ENCODE data around the gene B4GALT3. TPM values are rescaled to one million over a fixed set of nuclear protein-coding genes. Genes with fewer than 3 reads are reported as not detected.
"Not testable (repeated sequence)": the region's sequence is repeated elsewhere in the genome, so short reads cannot be mapped to it uniquely, and the experiment has no call there.

B4GALT3 gene
- 10 to 100 TPM; 40.9 to 45.2 (median 42.3) TPM for polyA plus RNA-seq (ENCODE audit: insufficient read length in 4 of 4)

DNA sequence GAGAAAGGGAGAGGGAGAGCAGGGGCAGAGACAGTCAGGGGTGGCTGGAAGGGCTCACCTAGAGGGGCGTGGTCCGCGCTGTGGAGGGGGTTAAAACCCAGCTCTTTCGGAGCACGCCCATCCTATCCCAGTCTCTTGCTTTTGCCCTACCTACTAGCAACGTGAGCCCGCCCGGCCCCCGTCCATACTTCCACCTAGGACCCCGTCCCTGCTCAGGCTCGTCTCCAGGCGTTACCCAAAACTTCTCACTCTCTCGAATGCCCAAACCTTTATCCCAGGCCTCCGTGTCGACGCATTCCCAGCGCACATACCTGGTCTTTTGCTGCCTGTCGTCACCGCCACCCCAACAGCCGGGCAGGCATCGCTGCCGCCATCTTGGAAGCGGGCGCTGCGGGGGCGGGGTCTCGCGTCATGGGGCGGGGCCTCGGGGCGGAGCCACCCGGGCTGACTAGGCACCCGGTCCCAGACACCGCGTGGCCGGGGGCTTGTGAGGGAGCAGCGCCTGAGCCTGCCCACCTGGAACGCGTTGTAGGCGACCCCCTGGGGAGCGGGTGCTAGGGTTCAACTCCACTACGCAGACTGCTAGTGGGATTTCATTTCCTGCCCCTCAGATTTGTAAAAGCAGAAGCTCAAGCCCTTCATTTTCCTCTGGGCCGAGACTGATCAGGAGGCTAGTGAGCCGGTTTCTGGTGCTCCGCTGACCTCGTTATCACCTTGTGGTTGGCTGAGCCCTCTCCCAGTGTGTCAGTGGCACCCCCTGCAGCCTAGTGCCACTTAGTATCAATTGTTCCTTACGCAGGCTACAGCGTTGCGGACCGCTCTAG, at the start of gene B4GALT3:
TSS of gene B4GALT3 (minus strand) at position 396 of the 824 bp plus-strand sequence. CDS start 1,447 bp downstream, outside the sequence.
- DNase-seq (ENCODE audit: low read depth in 4 of 4, low spot score in 3 of 4) = peak in 2 of 4 donors; percentile 69 to 79

DNA sequence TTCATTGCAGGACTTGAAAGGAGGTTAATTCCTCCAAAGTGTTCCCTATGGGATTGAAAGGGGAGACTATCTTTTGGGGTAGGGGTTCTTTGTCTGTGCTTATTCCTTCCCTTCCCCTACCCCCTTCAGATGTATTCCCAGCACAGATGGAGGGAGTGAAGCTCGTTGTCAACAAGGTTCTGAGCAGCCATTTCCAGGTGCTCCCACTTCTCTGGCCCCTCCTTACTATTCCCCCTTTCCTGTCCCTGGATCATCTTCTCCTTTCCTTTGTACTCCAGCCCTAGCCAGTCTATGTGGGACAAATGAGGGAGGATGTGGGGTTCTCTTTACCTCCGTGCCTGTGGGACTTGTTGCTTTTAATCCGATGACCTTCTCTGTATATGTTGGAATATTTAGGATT, 49.5 kb upstream of the B4GALT3 start:
- no peak for DNase-seq (ENCODE audit: low read depth in 4 of 4, low spot score in 3 of 4)

DNA sequence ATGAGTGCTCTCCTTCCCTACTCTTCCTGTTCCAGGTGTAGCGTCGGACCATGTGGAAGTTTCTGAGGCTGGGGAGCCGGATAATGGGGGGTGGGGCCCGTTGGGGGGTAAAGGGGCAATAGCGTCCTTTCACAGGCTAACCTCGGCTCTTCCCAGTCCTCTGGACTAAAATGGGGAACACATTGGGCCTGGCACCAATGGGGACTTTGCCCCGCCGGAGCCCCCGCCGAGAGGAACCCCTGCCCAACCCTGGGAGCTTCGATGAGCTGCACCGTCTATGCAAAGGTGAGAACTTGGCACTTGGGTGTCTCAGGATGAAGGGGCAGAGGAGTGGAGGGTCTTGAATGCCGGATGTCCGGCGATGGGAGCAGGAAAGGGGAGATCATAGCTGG, 49.0 kb upstream of the B4GALT3 start:
- DNase-seq (ENCODE audit: low read depth in 4 of 4, low spot score in 3 of 4) = no peak

DNA sequence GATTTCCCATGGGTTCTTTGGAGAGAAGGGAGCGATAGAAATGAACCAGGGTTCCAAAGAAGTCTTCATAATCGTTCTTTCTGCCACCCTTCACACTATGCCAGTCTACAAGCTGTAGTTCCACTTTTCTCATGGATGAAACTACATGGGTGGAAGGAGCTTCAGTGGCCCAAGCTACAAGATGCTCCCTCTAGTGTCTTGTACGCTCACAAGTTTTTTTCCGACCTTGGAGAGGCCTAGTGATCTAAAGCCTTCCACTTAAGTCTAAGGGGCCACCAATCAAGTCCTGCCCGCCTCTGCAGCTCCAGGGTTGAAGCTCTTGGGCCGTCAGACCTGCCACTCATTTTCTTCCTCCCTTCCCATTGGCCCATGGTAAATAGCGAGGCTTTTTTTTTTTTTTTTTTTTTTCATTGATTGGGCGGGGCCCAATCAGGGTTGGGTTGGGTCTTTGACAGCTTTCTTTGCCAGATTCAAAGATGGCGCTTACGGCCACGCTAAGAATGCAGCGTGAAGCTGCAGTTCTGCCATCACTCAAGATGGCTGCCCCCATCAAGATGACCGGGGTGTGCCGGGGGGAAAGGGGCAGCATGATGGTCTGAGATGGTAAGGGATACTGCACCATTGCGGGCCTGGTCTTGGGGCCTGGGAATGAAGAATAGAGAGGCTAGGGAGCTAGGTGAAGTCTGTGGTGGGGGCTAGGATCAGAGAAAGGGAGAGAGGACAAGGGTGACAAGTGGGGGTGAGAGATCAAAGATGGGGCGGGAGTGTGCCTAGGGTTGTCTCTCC, 48.4 kb upstream of the B4GALT3 start, which contains the start of gene TOMM40L:
TSS of gene TOMM40L (plus strand) at position 527 of the 786 bp plus-strand sequence. CDS start 430 bp downstream, outside the sequence.
- peak; percentile 89 to 95 (median 92) for DNase-seq (ENCODE audit: low read depth in 4 of 4, low spot score in 3 of 4)

DNA sequence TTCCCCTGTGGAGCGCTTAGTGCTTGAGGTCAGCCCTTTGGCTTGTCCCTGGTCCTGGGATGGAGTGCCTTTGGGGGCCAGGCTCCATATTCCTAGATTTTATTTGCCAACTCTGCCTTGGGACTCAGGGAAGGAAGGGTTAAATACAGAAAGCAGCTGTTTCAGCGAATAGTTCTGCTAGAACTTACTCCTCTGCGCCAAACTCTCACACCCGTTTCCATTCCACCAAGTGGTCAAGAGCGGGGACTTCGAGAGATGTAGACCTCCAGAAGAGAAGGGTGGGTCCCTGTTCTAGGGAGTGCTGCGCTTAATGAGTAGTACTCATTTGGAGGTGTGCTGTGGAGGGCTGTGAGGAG, 47.8 kb upstream of the B4GALT3 start:
- DNase-seq (ENCODE audit: low read depth in 4 of 4, low spot score in 3 of 4) = no peak

DNA sequence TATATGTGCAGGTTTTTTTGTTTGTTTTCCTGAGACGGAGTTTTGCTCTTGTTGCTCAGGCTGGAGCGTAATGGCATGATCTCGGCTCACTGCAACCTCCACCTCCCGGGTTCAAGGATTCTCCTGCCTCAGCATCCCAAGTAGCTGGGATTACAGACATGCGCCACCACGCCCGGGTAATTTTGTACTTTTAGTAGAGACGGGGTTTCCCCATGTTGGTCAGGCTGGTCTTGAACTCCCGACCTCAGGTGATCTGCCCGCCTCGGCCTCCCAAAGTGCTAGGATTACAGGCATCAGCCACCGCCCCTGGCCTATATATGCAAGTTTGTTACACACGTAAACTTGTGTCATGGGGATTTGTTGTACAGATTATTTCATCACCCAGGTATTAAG, 47.4 kb upstream of the B4GALT3 start:
- not testable (repeated sequence) for DNase-seq (ENCODE audit: low read depth in 4 of 4, low spot score in 3 of 4)

DNA sequence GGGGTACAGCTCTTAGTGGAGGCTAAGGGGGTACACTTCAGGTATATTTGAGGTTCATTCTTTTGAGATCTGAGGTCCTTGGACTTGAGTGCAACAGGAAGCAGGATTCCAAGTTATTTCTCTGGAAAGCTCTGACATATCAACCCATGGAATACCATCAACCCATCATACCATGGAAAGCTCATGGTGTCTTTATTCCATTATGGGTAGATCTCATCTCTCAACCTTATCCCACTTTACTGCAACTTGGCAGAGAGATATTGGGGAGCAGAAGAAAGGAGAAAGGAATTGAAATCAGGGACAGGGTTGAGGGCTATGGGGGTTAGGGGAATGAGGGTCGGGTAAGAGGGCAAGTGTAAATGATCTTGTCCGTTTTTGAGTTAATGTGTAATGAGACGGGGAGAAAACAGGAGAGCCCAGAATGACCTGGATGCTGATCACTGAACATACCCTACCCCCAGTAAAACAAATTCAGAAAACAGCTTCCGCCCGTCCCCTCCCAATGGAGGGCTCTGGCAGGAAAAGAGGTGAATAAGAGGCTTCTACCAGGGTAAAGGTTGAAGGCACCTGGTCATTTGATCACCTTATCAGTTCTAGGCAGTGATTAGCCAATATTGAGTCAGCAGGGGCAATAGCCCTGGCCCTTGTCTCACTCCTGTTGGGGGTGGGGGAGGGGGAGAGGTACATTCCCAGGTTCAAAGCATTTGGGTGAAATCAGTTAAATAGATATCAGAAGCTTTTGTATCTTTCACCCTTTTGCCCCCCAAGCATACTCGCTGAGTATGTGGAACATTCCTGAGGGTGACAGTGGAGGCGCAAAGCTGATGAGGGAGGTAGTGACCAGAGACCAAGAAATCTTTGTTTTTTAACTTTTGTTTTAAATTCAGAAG, 46.7 kb upstream of the B4GALT3 start:
- DNase-seq (ENCODE audit: low read depth in 4 of 4, low spot score in 3 of 4) = no peak

DNA sequence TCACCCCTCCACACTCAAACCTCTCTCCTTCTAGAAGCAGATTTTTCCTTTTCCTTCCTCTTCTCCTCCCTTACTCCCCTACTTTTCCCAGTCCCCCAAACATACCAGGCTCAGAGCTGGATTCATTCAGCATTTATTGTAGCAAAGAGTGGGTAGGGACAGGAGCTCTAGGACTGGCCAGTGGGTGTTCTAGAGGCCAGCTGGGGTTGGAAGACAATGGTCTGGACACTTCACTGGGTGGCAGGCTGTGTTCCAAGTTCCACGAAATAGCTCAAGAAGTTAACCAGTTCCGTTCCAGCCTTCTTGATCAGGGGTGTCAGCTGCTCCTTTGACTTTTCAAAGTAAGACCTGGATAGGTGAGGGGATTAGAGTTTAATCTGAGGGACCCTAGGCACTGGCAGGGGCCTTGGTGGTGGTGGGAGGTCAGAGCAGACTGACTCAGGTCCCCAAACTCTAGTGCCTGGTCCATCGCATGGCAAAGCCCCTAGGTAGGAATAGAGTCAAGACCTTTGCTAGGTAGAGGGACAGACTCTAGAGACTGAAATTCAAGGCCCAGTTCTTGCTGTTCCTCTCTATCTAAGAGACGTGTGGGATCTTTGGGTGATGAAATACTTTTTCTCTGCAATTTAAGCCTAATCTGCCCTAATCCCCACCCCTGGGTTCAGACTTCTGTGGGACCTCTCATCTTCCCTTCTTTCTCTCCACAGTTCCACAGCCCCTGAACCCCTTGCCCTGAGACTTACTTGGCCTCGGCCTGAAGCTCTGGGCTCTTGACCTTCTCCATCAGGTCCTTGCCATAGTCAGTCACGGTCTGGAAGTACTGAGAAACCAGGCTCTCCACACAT, 45.1 kb upstream of the B4GALT3 start:
- no peak for DNase-seq (ENCODE audit: low read depth in 4 of 4, low spot score in 3 of 4)

DNA sequence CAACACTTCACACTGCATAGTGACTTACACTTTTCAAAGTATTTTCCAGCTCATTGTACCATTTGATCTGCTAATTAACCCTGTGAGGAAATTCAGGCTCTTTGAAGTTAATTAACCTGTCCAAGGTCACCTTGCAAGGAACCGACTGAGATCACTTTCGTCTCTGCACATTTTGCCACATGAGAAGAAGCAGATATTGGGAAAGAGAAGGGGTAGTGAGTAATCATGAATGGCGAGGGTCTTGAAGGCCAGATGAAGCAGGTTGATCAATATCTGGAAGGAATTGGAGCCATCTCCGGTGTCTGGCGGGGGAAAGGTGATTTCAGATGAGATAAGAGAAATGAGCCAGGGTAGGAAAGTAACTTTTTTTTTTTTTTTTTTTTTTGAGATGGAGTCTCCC, 42.7 kb upstream of the B4GALT3 start:
- no peak for DNase-seq (ENCODE audit: low read depth in 4 of 4, low spot score in 3 of 4)

DNA sequence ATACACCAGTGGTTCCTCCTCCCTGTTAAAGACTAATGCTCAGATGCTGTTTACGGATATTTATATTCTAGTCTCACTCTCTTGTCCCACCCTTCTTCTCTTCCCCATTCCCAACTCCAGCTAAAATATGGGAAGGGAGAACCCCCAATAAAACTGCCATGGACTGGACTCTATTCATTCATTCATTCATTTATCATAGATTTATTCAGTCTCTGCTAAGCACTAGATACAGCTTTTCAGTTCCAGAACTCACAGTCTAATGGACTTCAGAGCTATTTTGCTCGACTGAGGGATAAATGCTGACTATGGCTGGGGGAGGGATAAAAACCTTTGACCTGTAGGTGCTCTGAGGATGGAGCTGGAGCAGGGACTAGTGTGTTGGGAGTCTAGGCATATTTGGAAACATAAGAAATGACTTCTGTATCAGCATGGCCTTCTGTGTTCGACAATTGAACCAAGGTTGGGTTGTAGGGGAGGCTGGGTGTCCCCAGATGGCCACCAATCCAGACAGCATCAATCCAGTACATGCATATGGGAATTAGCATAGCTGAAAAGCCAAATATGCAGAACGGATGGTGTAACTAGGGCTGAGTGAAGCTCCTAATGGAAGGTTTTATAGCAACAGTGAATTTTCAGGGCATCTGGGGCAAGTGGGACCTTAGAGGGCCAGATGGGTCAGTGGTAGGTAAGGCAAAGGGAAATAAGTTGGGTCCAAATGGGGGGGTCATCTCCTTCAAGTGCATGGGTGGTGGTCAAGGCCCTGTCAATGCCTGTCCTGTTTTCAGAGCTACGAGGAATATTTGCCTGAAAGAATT, 42.0 kb upstream of the B4GALT3 start:
- no peak for DNase-seq (ENCODE audit: low read depth in 4 of 4, low spot score in 3 of 4)

DNA sequence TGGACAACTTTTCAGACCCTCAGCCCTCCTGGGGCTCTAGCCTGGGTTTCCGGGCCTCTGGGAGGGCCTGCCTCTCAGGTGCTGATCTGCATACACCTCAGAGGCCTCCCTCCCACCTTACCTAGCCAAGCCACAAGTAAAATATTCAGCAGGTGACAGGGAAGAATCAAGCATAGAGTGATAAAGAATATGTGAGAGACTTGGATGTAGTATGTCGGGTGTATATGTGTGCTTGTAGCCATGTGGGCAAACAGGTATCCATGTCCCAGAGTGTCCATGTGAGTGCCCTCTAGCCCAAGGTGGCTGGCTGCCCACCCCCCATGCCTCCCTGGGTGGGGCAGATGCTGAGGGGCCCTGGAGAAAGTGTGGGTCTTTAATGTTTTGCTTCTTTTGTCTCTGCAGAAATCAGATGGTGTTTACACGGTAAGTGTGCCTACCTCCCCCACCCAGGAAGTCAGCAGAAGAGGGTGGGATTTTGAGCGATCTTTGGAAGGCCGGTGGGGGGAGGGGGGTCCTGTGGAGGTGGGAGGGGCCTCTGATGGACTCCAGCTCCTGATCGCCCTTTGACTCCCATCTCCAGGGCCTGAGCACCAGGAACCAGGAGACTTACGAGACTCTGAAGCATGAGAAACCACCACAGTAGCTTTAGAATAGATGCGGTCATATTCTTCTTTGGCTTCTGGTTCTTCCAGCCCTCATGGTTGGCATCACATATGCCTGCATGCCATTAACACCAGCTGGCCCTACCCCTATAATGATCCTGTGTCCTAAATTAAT, 41.2 kb upstream of the B4GALT3 start:
- no peak for DNase-seq (ENCODE audit: low read depth in 4 of 4, low spot score in 3 of 4)

DNA sequence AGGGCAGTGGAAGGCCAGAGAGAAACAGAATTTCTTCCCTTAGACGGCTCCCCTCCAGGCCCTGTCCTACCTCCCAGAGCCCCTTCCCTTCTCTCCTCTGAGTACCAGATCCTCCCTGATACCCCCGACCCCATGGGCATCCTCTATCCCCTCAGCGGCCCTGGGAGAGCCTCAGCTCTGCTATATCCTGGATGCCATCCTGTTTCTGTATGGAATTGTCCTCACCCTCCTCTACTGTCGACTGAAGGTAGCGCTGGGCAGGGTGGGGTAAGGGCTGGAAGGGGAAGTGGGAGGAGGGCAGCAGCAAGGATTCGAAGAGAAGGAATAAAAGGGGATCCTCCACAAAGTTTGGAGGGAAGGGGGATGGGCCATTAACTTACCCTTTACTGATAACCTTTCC, 40.5 kb upstream of the B4GALT3 start:
- DNase-seq (ENCODE audit: low read depth in 4 of 4, low spot score in 3 of 4) = no peak

DNA sequence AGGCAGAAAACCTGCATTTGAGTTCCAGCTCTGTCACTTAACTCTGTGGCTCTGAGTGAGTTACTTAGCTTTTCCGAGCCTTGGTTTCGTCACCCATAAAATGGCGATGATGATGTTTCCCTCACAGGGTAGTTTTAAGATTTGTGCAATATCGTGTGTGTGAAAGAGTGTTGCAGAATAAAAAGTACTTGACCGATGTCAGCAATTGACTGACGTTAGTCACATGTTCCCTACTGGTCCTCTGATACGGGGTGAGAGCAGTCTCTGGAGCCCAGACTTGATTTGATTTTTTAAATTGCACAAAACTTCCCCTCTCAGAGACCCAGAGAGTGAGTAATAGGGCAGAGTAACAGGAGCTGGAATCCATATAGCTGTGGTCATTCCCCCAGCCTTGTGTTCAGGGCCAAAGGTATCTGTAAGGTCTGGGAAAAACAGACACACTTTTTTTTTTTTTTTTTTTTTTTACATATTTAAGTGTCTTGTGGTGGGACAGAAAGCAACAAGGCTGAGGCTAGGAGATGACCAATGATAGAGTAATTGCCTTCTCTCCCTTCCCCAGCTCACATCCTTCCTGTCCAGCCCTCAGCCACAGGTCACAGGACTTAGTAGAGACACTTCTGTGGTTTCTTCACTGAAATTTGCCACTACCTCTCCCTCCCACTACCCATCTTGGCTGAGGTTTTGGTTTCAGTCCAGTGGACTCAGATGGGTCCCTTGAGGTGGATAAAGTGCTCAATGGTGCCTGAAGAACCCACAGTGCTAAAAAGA, 39.8 kb upstream of the B4GALT3 start:
- DNase-seq (ENCODE audit: low read depth in 4 of 4, low spot score in 3 of 4) = no peak

DNA sequence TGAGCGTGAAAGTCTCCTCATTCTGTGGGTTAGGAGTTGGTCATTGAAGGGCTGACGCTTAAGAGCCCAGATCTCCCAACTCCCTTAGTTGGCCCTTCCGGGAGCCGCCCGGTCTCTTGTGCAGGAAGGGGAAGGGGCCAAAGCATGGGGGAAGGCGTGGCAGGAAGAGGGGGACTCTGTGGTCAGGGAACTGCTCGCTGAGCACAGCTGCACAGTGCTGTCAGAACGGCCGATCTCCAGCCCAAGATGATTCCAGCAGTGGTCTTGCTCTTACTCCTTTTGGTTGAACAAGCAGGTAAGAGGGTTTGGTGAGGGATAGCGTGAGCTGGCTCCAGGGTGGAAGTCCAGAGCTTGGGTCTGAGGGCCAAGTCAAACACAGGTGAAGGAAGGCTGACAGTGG, 37.8 kb upstream of the B4GALT3 start, which contains the start of gene FCER1G:
TSS of gene FCER1G (plus strand) at position 220 of the 400 bp plus-strand sequence. CDS start at position 247, 27 bp downstream.
- DNase-seq (ENCODE audit: low read depth in 4 of 4, low spot score in 3 of 4) = no peak

DNA sequence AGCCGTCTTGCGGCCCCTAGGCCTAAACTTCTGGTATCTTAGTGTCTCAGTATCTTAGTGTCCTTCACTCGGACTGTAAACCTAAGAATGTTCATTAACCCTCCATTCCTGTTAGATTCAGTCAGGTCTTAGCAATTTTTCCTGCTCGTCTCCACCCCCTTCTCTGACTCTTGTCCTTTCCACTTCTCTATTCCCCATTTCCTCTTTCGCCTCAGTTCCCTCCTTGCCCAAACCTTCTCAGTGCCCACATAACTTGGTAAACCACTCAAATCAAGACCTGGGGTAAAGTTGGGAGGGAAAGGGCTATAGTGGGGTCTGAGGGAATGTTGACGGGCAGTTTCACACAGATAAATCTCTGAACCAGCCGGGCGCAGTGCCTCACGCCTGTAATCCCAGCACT, 37.1 kb upstream of the B4GALT3 start:
- no peak for DNase-seq (ENCODE audit: low read depth in 4 of 4, low spot score in 3 of 4)

DNA sequence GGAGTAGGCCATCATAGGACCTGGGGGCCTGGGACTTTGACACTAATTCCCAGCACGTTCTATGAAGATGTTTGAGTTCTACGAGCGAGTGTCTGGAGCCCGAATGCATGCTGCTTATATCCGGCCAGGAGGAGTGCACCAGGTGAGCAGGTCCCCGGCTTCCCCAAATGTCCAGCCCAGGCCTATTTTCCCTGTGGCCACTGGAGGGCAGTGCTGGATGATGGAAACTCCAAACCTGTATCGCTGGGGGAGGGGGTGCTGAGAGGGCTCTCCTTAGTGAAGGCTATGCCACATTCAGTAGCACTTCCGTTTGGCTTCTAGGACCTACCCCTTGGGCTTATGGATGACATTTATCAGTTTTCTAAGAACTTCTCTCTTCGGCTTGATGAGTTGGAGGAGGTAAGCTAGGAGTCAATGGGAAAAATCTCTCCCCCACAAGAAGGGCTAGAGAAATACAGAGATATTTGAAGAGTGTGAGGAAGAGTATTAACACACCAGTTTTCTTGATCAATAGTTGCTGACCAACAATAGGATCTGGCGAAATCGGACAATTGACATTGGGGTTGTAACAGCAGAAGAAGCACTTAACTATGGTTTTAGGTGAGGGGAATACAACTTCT, 32.6 kb upstream of the B4GALT3 start:
- no peak for DNase-seq (ENCODE audit: low read depth in 4 of 4, low spot score in 3 of 4)

DNA sequence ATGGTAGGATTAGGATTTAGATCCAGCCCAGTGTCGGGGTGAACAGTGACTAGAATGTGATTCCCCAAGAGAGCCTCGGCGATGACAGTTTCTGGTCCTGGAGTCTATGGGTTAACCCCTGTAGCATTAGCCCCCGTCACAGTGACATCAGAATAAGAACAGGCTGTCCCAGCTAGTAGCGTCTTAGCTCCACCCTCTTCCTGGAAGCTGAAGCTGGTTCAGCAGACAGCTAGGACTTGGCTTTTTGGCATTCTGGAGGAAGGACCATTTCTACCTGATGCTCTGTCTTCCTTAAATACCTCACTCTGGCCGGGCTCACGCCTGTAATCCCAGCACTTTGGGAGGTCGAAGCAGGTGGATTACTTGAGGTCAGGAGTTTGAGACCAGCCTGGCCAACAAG, 29.9 kb upstream of the B4GALT3 start:
- DNase-seq (ENCODE audit: low read depth in 4 of 4, low spot score in 3 of 4) = no peak
